ENCODE results near the gene TAS1R1.

Gene TAS1R1

DNA sequence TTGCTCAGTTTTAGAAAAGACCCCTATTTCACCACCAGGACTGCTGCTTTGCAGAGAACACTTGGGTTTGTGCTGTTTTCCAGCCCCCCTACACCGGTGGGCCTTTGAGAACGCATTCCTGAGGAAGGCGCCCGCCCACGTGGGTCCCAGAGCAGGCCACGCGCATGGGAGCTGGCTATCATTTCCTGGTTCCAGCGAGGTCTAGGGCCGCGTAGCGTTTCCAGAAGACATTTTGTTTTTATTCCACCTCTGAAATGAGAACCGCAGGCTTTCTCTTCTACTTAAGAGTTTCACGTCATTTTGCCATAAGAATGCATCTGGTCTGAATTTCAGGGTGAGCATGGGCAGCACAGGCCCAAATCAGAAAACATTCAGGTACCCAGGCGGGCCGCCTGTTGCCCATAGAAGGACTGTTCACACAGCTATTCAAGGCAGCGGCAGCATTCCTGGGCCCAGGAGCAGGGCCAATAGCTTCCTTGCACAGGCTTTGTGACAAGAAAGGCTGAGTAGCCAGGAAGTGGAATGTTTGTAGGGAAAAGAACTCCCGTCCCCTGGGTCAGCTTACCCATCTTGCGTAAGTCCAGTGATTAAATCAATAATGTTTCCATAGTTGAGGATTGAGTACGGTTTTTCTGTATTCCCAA is 48.9 kb downstream of the TAS1R1 start:
- peak; percentile 76 for DNase-seq (ENCODE audit: low spot score)

DNA sequence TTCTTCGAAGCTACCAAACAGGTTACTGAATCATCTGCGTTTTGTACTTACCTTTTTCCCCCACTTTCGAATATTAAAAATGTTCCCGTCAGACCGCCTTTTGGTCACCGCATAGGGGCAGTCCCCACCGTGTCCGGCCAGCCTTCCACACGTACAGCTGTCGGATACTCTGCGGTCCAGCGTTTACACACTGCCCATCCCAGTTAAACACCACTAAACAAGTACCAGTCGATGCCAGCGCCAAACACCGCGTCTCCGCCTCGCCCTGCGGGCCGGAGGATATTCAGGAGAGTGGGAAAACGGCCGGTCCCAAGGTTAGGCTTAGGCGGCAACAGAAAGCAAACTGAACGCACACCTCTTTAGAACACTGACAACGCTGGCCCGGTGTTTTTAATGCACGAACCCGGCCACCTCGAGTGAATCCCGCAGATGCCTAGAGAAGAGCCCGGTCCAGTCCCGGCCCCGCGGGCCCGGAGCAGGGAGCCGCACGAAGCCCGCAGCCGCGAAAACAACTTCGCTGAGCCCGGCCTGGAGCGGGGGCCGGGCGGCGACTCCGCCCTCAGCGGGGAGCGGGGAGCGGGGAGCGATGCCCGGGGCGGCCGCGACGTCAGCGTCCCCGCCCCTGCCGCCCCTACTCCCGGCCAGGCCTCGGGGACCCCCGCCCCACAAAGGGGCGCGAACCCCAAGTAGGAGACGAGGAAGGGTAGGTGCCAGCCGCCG is 57.7 kb downstream of the TAS1R1 start:
- DNase-seq (ENCODE audit: low spot score): peak; percentile 88

DNA sequence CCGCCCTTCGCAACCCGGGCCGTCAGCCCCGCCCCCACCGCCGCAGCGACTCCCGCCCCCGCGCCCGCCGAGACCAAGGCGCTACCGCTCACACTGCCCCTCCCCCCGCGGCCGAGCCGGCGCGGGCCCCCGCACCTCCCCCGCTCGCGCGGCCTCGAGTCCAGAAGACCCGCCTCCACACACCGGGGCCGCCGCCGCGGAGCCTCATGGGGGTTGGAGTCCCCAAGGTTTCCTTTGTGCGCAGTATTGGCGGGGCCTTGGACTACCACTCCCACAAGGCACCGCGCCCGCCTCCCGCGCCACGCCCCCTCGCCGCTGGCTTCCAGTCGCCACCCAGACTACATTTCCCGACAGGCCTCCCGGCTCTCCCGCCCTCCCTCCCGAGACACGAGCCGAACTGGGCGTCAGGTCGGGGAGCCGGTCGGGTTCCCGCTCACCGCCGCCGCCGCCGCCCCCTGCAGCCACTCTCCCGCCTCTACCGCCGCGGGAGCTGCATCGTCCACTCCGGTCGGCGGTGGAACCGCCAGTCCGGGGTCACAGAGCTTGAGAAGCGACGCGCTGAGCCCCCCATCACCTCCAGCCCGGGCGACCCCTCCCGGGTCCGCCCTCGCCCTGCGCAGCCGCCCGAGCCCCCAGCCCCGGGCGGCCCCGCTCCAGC is 58.4 kb downstream of the TAS1R1 start, which contains the start of gene PHF13:
PHF13 (plus strand) TSS at position 371 of the 658 bp plus-strand sequence. CDS start 336 bp downstream, outside the sequence.
- DNase-seq (ENCODE audit: low spot score): peak; percentile 98

DNA sequence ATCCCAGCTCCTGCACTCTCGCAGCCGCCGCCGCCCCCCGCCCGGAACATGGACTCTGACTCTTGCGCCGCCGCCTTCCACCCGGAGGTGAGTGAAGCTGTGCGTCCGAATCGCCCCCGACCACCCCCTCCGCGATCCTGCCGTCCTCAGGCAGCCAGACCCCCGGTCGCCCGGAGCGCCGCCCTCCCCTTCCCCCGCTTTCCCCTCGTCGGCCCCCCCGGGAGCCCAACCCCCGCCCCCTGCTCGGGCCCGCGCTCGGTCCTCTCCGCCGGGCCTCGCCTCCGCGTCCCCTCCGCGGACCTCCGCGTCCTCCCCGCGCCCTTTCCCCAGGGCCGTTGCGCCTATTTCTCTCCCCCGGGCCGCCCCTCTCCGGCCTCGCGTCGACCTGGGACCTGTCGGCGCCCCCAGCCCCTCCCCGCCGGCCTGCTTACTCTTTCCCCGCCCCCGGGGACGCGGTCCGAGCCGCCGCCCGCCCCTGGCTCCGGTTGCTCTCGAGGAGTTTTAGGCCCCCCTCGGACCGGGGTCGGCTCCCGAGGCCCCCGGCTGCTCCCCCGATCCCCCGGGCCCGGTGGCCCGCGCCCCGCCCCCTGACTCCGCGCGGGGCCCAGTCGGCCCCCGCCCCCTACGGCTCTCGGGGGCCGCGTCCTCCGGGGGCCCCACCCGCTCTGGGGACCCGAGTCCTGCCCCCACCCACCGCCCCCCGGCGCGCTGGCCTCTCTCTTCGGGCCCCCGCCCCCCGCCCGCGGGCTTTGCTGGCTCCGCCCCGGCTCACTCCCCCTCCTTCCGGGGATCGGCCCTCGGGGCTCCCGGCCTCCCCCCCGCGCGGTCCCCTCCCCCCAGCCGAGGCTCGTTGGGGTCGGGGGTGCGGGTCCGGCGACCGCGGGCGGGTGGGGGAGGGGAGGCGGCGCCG is 59.2 kb downstream of the TAS1R1 start:
- DNase-seq (ENCODE audit: low spot score): peak; percentile 72

DNA sequence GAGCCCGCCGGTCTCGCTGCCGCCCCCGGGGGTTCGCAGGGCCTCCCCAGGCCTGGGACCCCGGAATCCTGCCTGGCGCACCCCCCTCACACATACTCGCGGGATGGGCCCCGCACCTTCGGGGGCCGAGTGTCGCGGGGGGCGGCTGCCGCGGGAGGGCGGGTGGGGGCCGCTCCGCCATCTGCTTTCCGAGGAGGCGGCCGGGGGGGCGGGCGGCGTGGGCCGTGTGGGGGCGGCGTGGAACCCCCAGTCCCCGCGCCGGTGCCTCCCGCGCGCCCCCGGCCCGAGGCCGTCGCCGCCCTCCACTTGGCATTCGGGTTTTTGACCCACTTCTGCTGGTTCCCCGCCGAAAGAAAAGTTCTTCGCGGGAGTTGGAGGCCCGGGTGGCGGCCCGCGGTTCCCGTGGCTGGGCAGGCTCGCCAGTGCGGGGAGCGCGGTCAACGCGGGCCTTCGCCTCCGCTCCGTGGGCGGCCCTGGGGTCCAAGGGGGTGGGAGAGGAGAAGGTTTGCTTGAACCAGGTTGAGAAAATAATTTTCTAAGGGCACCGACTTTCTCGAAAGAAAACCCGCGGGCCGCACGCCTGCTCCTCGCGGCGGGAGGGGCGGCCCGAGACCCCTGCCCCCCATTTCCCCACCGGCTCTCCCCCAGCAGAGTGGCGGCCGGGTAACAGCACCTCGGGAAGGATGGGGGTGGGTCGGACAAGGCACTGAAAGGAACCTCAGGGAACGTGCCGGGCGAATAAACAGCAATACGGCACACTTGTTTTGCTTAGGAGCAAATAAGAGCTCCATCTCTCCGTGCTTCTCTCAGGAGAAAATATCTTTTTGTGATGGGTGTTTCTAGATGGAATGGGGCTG is 60.0 kb downstream of the TAS1R1 start:
- DNase-seq (ENCODE audit: low spot score): peak; percentile 30

DNA sequence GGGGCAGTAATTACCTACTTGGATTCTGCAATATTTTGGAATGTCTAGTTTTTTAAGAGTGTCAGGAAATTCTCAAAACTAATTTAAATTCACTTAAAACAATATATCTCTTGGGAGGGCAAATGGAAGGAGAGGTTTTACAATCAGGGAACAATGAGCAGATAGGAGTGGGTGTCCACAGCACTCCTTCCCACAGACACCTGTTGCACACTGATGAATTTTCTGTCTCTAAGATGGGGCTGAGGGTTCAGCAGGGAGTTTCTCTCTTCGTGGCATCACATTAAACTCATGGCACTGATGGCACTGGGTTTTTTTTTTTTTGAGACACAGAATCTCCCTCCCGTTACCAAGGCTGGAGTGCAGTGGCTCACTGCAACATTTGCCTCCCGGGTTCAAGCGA is 63.9 kb downstream of the TAS1R1 start:
- DNase-seq (ENCODE audit: low spot score): no peak

DNA sequence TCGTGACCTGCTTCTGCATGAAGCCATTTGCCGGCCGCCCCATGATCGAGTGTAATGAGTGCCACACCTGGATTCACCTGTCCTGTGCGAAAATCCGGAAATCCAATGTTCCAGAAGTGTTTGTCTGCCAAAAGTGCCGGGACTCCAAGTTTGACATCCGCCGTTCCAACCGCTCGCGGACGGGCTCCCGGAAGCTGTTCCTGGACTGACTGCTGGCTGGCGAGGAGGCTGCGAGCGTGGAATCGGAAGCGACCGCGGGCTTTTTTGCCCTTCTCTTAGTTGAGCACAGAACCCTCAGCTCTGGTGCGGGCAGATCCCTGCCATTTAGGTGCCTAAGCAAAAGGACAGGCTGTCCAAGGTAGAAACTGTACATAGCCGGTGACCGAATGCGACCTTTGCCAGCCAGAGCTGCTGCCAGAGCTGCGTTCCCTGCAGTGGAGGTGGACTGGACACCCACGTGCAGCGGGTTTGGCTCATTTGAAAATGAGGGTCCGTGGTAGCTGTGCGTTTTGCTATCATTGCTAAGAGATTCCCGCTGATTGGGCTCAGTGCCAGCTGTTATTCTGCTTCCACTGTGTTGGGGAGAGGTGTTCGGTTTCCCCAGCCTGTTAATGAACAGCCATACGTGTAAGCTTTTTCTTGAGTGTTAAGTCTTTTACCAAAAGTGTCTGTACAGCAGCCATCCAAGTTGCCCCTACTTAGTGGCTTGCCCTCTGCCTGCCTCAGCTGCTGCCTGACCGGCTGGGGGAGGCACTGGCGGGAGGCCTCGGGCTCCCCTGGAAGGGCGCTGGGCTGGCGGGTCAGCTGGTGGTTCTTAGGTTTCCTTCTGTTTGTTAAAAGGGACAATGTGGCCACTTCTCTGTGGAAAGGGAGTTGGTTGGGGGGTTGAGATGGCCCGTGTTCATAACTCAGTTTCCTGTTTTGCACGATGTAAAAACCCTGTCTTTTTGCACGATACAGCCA is 66.6 kb downstream of the TAS1R1 start:
- no peak for DNase-seq (ENCODE audit: low spot score)

DNA sequence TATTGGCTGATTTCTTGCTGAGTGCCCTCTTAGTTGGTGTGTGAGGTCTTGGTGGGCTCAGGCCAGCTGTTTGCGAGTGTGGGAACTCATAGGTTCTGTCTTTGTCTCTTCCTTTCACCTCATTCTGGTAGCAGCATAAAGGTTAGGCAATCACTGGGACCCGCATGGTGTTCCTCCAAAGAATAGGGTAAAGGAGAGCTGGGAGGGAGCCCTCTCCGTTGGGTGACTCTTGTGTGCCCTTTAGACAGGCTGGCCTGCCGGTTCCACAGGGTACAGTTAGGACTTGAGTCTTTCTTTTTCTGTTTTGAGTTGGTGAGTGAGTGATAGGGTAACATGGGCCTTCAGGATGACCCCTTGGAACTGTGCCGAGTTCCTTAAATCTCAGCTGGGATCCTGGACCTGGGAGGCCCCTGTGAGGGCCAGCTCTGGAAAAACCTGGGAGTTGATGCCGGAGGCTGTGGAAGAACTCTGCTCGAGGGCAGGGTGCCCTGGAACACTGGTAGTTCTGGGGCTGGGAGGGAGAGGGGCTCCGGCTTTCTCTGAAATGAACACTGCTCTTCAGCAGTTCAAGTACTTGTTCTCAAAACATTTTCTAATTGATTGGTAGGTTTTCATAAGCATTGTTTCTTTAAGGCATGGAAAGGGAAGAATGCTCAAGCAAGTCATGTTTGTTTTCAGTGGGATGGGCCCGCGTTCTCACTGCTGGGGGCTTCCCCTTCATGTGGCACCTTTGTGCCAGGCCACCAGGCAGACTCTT is 67.5 kb downstream of the TAS1R1 start:
- DNase-seq (ENCODE audit: low spot score): no peak

DNA sequence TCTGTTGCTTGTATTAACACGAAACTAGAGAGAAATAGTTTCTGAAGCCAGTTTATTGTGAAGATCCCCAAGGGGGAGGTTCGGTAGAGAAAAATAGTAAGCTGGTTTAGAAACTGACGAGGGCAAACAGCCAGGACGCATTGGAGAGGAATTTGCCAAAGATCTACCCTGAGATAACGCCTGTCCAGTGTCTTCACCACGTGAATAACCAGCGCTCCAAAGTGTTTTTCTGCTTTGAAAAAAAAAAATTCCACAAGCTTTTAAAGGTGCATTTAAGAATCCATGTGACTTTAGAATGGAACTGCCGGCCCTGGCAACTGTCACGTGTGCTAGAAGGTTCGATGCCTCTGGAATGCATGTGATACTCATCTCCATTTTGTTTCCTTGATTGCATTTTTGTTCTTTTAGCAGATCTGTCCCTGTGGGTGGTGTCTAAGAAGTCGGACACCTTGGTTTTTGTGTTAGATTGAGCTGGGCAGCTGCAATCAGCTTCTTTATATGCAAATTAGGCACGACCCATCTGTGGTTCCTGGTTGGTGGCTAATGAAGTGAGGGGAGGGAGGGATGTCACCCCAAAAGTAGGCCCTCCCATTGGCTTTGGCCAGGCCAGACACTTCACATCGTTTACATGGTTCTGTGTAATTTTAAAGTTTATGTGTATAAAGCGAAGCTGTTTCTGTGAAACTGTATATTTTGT is 68.3 kb downstream of the TAS1R1 start:
- no peak for DNase-seq (ENCODE audit: low spot score)

DNA sequence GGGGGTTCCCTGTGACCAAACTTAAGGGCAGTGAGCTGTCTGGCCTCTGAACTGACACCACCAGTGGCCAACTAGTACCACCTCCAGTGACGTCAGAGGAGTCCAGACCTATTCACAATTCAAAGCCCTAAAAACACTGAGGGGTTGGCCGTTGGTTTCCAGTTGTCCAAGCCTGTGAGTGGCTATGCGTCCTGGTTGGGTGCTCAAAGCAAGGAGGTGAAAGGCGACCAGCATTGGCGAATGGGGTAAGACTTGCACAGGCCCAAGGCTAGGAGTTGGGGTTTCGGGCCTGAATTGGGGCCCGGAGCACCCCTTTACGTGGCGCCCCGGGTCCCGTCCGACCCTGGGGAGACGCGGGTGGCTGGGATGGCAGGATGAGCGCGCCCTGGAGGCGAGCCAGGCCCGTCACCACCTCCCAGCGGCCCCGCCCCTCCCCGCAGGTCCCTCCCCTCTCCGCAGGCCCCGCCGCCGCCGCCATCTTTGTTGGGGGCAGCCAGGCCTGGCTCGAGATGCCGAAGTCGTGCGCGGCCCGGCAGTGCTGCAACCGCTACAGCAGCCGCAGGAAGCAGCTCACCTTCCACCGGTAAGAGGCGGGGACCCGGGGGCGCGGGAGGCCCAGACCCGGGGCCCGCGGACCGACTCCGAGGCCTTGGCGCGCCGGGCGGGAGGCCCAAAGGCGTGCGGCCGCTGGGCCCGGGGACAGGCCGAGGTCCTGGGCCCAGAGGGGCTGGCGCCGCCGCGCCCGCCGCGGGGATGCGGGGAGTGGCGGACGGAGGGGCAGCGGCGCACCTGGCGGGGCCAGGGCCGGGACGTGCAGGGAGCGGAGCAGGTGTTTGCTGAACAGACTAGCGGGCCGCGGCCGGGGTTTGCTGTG is 69.8 kb downstream of the TAS1R1 start, which contains the start of gene THAP3:
THAP3 (plus strand) TSS at position 159 of the 874 bp plus-strand sequence; CDS start at position 510, 351 bp downstream.
- peak; percentile 95 for DNase-seq (ENCODE audit: low spot score)

DNA sequence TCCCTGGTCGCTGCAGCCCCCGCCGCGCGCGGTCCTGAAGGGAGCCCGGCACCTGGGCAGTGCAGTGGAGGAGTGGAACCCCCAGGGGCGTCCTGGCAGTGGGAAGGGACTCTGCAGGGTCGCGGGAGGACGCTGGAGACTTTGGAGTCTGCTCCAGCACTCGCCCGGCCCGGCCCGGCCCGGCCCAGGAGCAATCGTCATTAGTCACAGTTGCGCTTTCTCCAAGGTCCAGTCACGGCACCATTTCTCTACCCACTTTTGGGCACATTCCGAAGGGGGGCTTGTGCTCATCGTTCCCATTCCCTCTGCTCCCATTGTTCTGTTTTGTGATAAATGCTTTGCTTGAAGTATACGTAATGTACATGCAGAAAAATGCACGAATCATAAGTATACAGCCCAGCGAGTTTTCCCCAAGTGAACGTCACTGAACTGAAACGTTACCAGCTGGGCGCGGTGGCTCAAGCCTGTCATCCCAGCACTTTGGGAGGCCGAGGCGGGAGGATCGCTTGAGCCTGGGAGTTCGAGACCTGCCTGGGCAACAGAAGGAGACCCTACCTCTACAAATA is 70.6 kb downstream of the TAS1R1 start:
- DNase-seq (ENCODE audit: low spot score): peak; percentile 76

DNA sequence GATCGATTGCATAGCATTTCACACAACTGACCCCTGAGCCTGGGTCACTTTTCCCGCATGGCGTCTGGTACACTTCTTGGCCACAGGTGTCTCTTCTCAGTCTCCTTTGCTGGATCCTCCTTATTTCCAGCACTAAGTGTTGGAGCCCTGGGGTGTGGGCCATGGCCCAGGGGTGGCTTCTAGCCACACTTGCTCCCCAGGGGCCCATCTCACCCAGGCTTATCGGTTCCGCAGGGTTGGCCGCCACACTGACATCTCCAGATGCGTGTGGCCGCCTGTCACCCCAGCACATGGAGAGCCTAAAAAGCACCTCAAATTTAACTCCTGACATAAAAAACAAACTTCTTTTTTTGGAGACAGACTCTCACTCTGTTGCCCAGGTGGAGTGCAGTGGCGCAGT is 71.9 kb downstream of the TAS1R1 start:
- no peak for DNase-seq (ENCODE audit: low spot score)

DNA sequence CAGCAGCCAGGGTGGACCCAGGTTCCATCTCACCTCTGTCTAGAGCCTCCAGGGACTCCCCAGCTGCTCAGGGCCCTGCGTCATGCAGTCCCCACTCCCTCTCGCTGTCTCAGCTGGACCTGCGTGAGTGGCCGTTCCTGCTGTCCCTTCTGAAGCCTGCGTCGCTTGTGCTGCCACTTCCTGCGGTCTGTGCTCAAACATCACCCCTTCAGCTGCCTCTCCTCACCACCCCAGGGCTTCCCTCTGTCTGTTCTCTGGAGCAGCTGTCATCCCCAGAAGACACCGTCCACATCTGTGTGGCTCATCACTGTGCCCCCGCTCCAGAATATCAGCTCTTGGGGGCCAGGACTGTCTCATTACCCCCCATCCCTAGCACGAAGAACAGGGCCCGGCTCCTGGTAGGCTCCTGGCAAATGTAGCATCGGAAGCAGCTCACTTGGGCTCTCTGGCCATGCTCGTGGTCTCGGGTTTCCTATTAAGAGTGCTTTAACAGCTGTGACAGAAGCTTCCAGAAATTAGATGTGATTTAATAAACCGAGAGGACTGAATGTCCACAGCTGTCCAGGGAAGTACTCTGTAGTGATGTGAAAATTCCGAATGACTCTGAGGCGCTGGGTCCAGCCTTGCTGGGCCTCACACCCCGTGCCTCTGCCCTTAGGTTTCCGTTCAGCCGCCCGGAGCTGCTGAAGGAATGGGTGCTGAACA is 72.9 kb downstream of the TAS1R1 start:
- DNase-seq (ENCODE audit: low spot score): no peak

DNA sequence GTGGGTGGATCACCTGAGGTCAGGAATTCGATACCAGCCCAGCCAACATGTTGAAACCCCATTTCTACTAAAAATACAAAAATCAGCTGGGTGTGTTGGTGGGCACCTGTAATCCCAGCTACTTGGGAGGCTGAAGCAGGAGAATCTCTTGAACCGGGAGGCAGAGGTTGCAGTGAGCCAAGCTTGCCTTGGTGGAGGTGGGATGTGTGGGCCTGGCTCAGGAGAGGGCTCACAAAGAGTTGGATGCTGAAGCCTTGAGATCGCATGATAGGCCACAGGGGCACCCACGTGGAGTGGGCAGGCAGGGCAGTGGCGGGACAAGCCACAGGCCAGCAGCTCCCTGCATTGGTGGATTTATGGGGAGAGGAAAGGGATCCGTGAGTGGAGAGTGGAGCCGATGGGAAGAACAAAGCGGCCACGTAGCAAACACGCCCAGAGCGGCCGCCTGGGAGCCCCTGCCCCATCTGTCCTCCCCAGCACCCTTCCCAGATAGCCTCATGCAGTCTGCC is 73.9 kb downstream of the TAS1R1 start:
- DNase-seq (ENCODE audit: low spot score): no peak
